PC-3 (cell line): ENCODE results near the gene PTPN20. TPM values are rescaled to one million over a fixed set of nuclear protein-coding genes. Genes with fewer than 3 reads are reported as not detected.

Experiments used
- ATAC-seq: fragments of 200-7000 bp; cut with Tn5 transposase; 2 replicates; pipeline ENCODE4 v1.9.1; 2020; ENCODE audit warnings: mild to moderate bottlenecking, moderate library complexity
- BruUV-seq: library from RNA; stranded (reverse); fragments of 400-500 nt; replicated peaks from 2 replicates; lab custom pipeline; 2021; lab: Mats Ljungman, UMichigan
- CTCF ChIA-PET: fragments of 300-600 bp; sonication (Branson Sonifier 250); formaldehyde crosslinking; loops from one replicate; lab custom pipeline; 2022; ENCODE audit warnings: antibody characterized with exemption; lab: Charles Lee
- POLR2A ChIA-PET: fragments of 300-600 bp; sonication (Branson Sonifier 250); formaldehyde crosslinking; loops from one replicate; lab custom pipeline; 2022; ENCODE audit warnings: antibody characterized with exemption; ENCODE audit not compliant: unreplicated experiment; lab: Charles Lee
- DNase-seq: peaks from one replicate; pipeline ENCODE4 v3.0.0-alpha.2; 2015
- H2AFZ ChIP-seq: fragments of 300-600 bp; sonication (generic); 2 replicates; pipeline ENCODE4 v1.6.0; 2016; ENCODE audit warnings: antibody characterized with exemption, low read length
- H3F3A ChIP-seq: fragments of 300-600 bp; sonication (generic); one replicate; pipeline ENCODE4 v1.6.0; 2017; ENCODE audit warnings: antibody characterized with exemption, low read length, control low read depth, mild to moderate bottlenecking; ENCODE audit not compliant: unreplicated experiment
- H3K27ac ChIP-seq: fragments of 300-600 bp; sonication (generic); 2 replicates; pipeline ENCODE4 v1.5.1; 2016; ENCODE audit warnings: mild to moderate bottlenecking, low read length
- H3K27me3 ChIP-seq: fragments of 300-600 bp; sonication (generic); 2 replicates; pipeline ENCODE4 v1.6.1; 2016; ENCODE audit warnings: low read length, mixed read lengths
- H3K36me3 ChIP-seq: fragments of 300-600 bp; sonication (generic); 2 replicates; pipeline ENCODE4 v1.6.1; 2016; ENCODE audit warnings: low read depth, mixed run types, low read length, mixed read lengths
- H3K4me1 ChIP-seq: fragments of 300-600 bp; sonication (generic); 2 replicates; pipeline ENCODE4 v1.5.1; 2016; ENCODE audit warnings: low read length; ENCODE audit not compliant: insufficient read depth
- H3K4me2 ChIP-seq: fragments of 300-600 bp; sonication (generic); 2 replicates; pipeline ENCODE4 v1.6.0; 2016; ENCODE audit warnings: low read length
- H3K4me3 ChIP-seq: fragments of 300-600 bp; sonication (generic); 2 replicates; pipeline ENCODE4 v1.5.1; 2016; ENCODE audit warnings: mild to moderate bottlenecking, low read length, mixed read lengths
- H3K79me2 ChIP-seq: fragments of 300-600 bp; sonication (generic); 2 replicates; pipeline ENCODE4 v1.6.1; 2017; ENCODE audit warnings: low read length, mixed read lengths
- H3K9ac ChIP-seq: fragments of 300-600 bp; sonication (generic); 2 replicates; pipeline ENCODE4 v1.6.0; 2016; ENCODE audit warnings: mild to moderate bottlenecking, low read length
- H3K9me2 ChIP-seq: fragments of 300-600 bp; sonication (generic); replicated peaks from 2 replicates; pipeline ENCODE4 v1.6.1; 2016; ENCODE audit warnings: mixed run types, low read length, mixed read lengths
- H3K9me3 ChIP-seq: fragments of 300-600 bp; sonication (generic); 2 replicates; pipeline ENCODE4 v1.6.1; 2016; ENCODE audit warnings: low read length, mixed read lengths
- H4K20me1 ChIP-seq: fragments of 300-600 bp; sonication (generic); 2 replicates; pipeline ENCODE4 v1.6.1; 2016; ENCODE audit warnings: low read length, mixed read lengths
- EZH2 ChIP-seq: fragments of 300-600 bp; sonication (generic); IDR thresholded peaks from one replicate; pipeline ENCODE4 v1.6.1; 2017; ENCODE audit warnings: antibody characterized with exemption, mild to moderate bottlenecking, low read length; ENCODE audit not compliant: unreplicated experiment
- EZH2phosphoT487 ChIP-seq: fragments of 300-600 bp; sonication (generic); IDR thresholded peaks from 2 replicates; pipeline ENCODE4 v1.6.1; 2018; ENCODE audit warnings: mild to moderate bottlenecking, antibody characterized with exemption, low read length, borderline replicate concordance
- intact Hi-C: fragments of 100-400 bp; cut with micrococcal nuclease; formaldehyde crosslinking; loops from 2 replicates; pipeline ENCODE4 v1.9.0; 2023
- total RNA-seq: library from RNA; depleted of rRNA; stranded (reverse); fragments of >200 nt; gene quantifications from 2 replicates; pipeline ENCODE4 v1.2.3, GENCODE V29; 2014
- TF ChIP-seq, protein P1 (sequence below): fragments of 300-600 bp; sonication (generic); conservative IDR thresholded peaks from 2 replicates; pipeline ENCODE4 v1.5.1; 2017; ENCODE audit warnings: antibody characterized with exemption, low read depth, mild to moderate bottlenecking, low read length

PTPN20 gene
- total RNA-seq, 1 experiment from 2014 or later: 3.6 TPM

DNA sequence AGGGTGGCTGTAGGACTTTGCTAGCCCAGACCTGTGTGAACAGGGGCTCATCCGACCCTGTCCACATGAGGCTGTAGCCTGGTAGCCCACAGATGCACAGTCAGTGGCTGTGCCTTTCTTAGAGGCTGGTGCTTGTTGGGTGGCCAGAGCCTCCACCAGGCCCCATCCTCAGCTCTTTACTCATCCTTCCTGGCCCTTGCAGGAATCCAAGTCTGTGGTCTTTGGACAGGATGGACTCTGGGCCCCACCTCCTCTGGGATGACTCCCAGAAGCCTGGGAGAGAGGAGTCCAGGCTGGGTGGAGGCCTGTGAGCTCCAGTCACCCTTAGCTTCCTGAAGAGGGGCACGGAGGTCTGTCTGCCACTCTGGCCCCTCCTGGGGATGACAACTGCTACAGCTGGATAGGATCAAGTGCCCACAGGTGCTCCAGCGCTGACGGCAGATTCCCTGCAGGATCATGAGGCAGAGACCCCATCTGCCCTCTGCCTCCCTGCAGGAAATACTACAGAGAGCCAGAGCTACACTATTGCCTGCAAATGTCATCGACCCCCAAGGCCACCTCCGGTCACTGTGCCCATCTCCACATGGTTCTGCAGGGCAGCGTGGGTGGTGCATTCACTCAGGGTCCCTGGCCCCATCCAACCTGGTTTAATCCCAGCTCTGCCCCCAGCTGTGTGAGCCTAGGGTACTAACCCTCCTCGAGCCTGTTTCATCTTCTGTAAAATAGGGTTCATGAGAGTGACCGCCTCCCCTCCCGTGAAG is 114.5 kb downstream of the PTPN20 start:
- H3K4me3 ChIP-seq: no peak overlapping the region
- H4K20me1 ChIP-seq: no peaks in the 10 kb centered on the region
- H2AFZ ChIP-seq: no peak overlapping the region
- no peaks in the 10 kb centered on the region for H3F3A ChIP-seq
- no peaks in the 10 kb centered on the region for H3K36me3 ChIP-seq
- no peaks in the 10 kb centered on the region for H3K4me1 ChIP-seq
- peak; percentile 26 for ATAC-seq
- CTCF ChIA-PET: no interaction called here
- no peaks in the 10 kb centered on the region for H3K9me2 ChIP-seq
- peak; percentile 27 for DNase-seq
- H3K27me3 ChIP-seq: no peaks in the 10 kb centered on the region
- H3K9me3 ChIP-seq: no peaks in the 10 kb centered on the region
- H3K9ac ChIP-seq: no peak overlapping the region
- POLR2A ChIA-PET: no interaction called here
- TF ChIP-seq, protein P1, sequence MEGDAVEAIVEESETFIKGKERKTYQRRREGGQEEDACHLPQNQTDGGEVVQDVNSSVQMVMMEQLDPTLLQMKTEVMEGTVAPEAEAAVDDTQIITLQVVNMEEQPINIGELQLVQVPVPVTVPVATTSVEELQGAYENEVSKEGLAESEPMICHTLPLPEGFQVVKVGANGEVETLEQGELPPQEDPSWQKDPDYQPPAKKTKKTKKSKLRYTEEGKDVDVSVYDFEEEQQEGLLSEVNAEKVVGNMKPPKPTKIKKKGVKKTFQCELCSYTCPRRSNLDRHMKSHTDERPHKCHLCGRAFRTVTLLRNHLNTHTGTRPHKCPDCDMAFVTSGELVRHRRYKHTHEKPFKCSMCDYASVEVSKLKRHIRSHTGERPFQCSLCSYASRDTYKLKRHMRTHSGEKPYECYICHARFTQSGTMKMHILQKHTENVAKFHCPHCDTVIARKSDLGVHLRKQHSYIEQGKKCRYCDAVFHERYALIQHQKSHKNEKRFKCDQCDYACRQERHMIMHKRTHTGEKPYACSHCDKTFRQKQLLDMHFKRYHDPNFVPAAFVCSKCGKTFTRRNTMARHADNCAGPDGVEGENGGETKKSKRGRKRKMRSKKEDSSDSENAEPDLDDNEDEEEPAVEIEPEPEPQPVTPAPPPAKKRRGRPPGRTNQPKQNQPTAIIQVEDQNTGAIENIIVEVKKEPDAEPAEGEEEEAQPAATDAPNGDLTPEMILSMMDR: no peak
- TF ChIP-seq EZH2phosphoT487 (no peak), EZH2 (no peak)
- BruUV-seq: no TSS peak
- H3K79me2 ChIP-seq: no peaks in the 10 kb centered on the region
- intact Hi-C loops: no loop called here
- H3K27ac ChIP-seq: no peak overlapping the region
- no peak overlapping the region for H3K4me2 ChIP-seq

DNA sequence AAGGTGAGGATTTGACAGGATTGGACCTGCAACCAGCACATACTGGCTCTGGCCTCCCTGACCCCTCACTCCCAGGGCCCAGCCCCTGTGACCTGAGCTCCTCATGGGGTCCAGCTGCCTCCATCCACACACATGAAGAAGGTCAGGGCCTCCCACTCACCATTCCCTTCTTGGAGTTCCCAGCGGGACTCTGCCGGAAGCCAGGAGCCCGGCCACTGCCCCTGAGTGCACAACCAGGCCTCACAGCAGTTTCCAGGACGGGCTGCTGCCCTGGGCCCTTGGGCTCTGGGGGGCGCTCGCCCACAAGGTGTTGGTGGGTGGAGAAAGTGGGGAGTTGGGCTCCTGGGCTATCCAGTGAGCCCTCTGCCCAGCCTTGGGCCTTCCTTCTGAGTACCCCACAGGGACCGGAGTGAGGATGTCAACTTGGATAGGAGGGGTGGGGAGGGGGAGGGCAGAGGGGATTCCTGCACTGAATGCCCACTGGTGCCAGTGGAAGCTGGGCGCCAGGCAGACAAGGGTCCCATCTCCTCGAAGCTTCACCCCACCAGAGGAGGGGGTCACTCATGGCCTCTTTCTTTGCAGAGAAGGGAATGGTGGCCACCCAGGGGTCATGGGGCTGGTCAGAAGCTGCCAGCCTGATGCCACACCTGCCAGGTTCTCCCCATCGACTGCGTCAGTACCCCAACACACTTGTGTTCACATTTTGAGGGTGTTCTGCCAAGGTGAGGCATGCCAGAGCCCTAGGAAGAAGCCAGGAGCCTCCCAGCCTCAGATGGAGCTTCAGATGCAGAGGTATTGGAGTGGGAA is 115.3 kb downstream of the PTPN20 start:
- Histone ChIP-seq H3K4me2 (no peak overlapping the region), H4K20me1 (no peaks in the 10 kb centered on the region), H2AFZ (no peak overlapping the region), H3K4me1 (no peaks in the 10 kb centered on the region), H3K27ac (no peak overlapping the region), H3K4me3 (no peak overlapping the region), H3F3A (no peaks in the 10 kb centered on the region), H3K9me3 (no peaks in the 10 kb centered on the region), H3K9ac (no peak overlapping the region), H3K36me3 (no peaks in the 10 kb centered on the region), H3K27me3 (no peaks in the 10 kb centered on the region), H3K9me2 (no peaks in the 10 kb centered on the region), H3K79me2 (no peaks in the 10 kb centered on the region)
- intact Hi-C loops: no loop called here
- TF ChIP-seq, protein P1: no peak
- TF ChIP-seq EZH2 (no peak), EZH2phosphoT487 (no peak)
- ATAC-seq: no peak
- ChIA-PET POLR2A (no interaction called here), CTCF (no interaction called here)
- no peak for DNase-seq
- BruUV-seq: no TSS peak
